Stimulated activated CD4-positive, alpha-beta T cell treated with anti-CD3 and anti-CD28 coated beads, Interleukin-12 subunit alpha, Interleukin-12 subunit beta, amount 100 ng/mL, for 24 hours (primary cell): ENCODE results near the gene VDR.

Source experiments
- DNase-seq, 2 experiments: peaks; one replicate each; pipeline ENCODE4 v3.0.0-alpha.2; 2020; ENCODE audit warnings: low read depth in 2 of 2

Gene VDR

DNA sequence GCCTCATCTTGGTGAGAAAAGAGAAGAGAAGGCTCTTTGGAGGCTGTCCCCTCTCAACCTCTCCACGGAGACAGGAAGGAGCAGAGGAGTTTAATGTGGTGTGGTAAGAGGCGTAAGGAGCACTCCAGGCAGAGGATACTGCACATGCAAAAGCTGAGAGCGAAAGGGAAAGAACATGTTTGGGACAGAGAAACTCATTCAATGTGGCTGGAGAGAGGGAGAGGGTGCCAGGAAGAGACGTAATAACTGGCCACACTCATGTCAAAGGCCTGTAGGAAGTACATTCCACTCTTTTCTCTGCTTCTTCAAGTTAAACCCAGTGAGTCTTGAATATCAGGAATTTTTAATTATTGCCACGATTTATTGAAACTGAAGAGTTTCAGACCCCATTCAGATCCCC, 12.0 kb downstream of the VDR start:
- no peak for DNase-seq

GRCh38 chr12:47891356-47891755, 13.4 kb downstream of the VDR start:
- no peak for DNase-seq

DNA sequence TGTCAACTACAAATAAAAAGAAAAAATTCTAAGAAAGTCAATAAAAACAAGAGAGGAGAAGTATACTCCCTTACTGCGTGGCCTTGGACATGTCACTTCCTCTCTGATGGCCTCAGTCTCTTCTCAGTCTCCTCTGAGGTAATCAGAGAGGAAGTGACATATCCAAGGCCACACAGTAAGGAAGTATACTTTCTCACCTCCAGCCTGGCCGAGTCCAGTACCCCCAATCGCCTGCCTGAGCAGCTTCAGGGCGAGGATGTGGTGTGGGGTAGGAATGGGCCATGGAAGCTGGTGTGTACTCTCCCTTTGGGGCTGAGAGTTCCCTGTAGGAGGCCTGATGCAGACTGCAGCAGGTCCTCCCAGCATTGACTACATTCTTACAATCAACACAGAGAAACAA, 15.8 kb downstream of the VDR start:
- no peak for DNase-seq

DNA sequence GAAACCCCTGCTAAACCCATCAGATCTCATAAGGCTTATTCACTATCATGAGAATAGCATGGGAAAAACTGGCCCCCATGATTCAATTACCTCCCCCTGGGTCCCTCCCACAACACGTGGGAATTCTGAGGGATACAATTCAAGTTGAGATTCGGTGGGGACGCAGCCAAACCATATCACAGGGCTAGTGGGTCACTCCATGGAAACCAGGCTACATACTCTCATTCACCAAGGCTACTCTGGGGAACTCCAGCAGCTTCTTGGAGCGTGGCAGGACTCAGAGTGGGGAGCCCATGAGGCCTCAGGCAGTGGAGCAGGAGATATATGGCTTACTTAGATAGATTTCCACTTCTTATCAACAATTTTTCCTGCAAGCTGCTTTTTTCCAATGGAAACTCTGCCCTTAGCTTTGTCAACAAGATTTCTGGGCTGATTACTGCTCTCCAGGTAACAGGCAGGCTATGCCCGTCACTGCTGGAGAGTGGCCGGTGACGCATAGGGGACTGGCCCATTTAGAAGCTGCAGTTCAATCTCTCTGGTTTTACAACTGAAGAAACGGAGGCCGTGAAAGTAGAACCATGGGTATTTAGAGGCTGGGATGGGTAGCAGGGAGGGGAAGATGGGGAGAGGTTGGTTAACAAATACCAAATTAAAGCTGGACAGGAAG, 16.5 kb downstream of the VDR start:
- no peak for DNase-seq

DNA sequence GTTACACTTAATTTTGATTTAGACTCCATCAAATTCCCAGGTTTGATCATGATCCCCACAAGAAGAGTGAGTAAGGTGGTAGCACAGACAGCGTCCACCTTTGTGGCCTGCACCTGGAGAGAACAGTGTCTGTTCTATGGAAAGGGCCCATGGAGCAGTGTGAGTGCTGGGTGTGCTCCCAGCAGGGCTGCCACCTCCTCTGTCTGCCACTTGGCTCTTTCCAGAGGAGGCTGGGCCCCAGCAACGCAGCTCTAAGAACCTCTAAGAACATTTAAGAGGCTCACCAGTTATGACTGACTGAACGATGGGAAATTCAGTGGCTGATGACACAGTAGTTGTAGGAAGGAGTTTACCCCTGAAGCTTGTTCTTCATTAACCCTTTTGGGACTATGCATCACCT, 17.3 kb downstream of the VDR start:
- no peak for DNase-seq

- no peak for DNase-seq
These were observed 18.1 kb downstream of the VDR start for GRCh38 chr12:47886510-47887240.

DNA sequence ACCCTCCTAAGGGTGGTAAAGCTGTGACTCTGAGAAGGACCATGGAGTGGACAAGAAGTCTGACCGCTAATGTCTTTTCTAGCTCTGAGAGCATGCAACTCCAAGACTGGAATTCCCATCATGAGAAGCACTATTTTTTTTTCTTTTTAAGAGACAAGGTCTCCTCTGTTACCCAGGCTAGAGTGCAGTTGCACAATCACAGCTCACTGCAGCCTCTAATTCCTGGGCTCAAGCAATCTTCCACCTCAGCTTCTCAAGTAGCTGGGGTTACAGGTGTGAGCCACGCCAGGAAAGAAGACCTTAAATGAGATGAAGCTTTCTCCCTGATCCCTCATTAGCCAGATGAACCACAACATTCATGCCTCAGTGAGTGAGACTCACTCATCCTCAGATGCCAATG, 19.2 kb downstream of the VDR start:
- DNase-seq, result no peak

DNA sequence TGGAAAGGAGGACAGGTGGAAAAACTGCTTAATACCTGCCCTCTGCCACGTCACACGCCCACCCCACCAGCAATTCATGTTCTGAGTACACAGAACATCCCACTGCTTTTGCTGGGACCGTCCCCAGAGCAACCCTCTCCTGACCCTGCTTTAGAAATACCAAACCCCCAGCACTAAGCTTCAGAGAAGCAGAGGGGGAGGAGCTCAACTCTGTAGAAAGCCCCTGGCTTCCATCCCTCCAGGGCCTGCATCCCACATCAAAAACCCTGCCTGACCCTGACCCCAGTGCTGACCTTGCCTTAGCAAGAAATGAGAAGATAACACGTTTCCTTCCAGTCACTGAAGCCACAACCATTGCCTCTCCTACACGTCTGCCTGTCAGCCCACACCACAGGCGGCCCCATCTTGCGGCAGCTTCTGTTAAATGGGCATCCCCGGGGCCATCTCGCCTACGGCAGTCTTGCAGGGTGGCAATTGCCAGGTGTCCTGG, 19.7 kb downstream of the VDR start:
- peak; percentile 46 to 84 for DNase-seq

- no peak for DNase-seq
These were observed 20.3 kb downstream of the VDR start for GRCh38 chr12:47884501-47884900.

DNA sequence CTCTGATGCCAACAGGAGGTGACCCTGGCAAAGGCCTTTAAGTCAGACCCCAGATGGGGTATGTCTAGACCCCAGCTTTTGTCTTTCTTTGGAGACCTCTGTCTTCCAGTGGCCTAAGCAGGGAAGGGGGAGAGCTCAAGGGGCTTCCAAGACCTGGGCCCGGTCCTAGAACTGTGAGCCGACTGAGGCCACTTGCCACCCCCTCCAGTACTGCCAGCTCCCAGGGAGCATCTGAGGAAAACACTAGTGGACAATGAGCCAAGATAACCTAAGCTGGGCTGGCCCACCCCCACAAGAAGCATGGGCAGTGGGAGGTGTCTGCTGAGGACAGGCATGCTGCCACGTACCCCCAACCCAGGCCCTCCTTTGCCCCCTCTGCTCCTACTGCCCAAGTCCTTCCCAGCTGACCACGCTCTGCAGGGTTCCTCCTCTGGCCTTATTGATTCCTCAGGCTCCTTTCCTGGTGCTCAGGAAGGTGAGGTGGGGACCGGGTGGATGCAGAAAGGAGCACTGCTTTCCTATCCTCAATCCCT, 21.1 kb downstream of the VDR start:
- no peak for DNase-seq

- DNase-seq, result no peak
These were observed 21.8 kb downstream of the VDR start for GRCh38 chr12:47882781-47883546.

- no peak for DNase-seq
These were observed 22.9 kb downstream of the VDR start for GRCh38 chr12:47881826-47882427.

GRCh38 chr12:47881051-47881450, 23.7 kb downstream of the VDR start:
- DNase-seq, result no peak

- no peak for DNase-seq
These were observed 25.8 kb downstream of the VDR start for GRCh38 chr12:47878918-47879481.

DNA sequence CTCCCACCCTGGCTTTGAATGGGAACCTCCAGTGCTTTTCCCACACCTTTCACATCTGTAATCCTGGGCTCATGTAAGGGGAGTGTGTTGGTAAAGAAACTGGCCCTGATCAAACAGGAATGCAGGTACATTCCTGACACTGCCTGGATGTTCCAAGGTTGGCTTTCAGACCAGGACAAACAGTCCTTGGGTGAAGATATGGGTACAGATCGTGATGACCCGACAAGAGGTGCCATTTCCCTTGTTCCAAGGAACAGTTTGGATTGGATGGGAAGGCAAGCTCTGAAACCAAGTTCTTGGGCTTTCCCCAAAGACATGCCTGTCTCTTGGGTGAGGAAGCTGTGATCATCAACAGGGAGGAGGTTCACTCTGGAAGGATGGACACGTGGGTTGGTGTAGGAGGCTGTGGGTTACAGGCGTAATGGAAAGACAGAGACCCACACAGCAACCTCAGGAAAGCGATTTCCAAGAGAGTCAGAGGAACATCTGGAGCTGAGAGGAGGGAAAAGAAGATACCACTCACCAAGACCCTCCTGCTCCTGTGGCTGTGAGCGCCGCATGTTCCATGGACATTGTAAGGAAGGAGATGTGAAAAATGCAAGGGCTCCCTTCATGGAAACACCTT, 26.4 kb downstream of the VDR start:
- DNase-seq, result no peak

- no peak for DNase-seq
These were observed 27.7 kb downstream of the VDR start for GRCh38 chr12:47877081-47877480.

DNA sequence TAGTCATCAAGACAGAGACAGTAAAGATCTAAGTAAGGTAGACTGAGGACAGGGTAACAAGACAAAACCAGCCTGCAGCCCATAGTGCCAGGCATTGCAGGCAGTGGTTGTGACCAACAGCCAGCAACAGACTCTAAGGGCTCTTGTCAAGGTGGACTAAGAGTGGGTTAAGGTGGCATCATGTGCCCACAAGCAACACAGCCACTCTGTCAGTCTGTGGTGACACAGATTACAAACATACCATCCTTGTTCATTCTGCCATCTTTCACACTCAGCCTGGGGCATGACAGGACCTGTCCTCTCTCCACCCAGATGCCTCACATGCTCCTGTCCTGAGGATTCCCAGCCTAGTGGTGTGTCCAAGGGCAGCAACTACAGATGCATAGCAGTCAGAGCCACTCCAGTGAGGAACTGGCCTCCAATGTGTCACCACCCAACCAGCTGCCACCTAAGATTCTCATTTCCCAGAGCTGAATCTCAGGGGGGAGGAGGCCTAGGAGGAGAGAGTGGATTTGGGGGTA, 28.3 kb downstream of the VDR start:
- no peak for DNase-seq

DNA sequence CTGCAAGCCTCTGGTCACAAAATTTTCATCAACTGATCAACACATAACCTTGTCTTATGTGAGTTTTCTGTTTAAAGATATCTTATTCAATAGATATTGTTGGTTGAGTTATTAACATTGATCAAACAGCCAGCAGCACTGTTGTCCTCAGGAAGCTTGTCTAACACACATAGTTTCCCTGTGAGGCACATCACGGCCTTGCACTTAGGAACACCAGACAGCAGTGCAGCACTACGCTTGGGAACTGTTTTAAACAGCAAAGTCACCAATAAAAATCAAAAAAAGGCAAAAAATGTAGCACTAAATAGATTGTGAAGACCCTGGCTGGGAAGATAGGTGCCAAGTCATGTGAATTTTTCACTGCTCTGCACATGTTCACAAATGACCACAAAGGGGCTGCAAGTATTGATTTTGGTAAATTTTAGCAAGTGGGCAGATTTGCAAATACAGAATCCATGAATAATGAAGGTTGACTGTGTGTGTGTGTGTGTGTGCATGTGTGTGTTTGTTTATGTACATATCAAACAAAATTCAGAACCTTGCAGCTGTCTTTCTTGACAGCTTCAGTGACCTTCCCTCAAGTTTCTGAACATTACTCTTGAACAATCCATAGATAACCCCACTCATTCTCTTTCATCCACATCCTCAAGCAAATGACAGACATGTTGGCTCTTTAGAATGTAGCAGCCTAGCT, 28.9 kb downstream of the VDR start:
- DNase-seq, result no peak

GRCh38 chr12:47874316-47874715, 30.5 kb downstream of the VDR start:
- DNase-seq, result no peak

DNA sequence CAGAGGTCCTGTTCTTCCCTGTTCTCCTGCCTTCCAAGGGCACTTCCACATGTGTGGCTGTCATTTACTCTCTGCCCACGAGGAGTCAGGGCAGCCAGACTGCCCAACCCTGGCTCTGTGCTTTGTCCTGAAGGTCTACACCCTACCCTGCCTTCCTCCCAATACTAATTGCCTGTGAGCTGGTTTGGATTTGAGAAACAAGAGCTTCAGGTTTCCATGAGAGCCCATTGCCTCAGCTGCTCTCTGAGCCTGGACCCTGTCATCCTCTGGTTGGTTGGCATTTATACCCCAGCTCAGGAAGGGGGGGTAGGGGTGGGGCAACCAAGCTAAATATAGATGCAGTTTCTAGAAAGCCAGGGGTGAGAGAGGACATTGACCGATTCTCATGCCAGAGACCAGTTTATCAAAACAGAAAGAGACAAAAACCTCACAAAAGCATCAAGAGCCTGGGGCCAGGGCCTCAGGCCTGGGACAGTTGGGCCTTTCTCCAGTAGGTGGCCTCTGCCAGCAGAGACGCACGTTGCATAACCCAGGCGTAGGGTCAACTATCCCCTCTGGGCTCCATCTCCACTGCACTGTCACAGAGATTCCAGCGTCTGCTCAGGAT, 34.5 kb downstream of the VDR start:
- no peak for DNase-seq
